Upper lobe of left lung (tissue), 4 donors: ENCODE results near the gene ATXN7L1.

Source experiments
- EP300 ChIP-seq, 4 donors: sonication (generic); formaldehyde crosslinking; IDR thresholded peaks; one replicate each; pipeline ENCODE4 v1.5.1; 2017; ENCODE audit warnings: antibody characterized with exemption in 4 of 4, control low read depth in 2 of 4
- POLR2AphosphoS5 ChIP-seq, 2 donors: sonication (generic); formaldehyde crosslinking; IDR thresholded peaks; one replicate each; pipeline ENCODE4 v1.5.1; 2017; ENCODE audit warnings: antibody characterized with exemption in 2 of 2
- TF ChIP-seq, protein P1 (sequence below), 6 experiments: fragments of 450-650 bp in 4 of 6; fragments of 200-600 bp in 2 of 6; sonication (generic) in 2 of 6; IDR thresholded peaks; one replicate each; pipeline ENCODE4 v1.5.1; 2016 to 2019; ENCODE audit warnings: antibody characterized with exemption in 6 of 6

DNA sequence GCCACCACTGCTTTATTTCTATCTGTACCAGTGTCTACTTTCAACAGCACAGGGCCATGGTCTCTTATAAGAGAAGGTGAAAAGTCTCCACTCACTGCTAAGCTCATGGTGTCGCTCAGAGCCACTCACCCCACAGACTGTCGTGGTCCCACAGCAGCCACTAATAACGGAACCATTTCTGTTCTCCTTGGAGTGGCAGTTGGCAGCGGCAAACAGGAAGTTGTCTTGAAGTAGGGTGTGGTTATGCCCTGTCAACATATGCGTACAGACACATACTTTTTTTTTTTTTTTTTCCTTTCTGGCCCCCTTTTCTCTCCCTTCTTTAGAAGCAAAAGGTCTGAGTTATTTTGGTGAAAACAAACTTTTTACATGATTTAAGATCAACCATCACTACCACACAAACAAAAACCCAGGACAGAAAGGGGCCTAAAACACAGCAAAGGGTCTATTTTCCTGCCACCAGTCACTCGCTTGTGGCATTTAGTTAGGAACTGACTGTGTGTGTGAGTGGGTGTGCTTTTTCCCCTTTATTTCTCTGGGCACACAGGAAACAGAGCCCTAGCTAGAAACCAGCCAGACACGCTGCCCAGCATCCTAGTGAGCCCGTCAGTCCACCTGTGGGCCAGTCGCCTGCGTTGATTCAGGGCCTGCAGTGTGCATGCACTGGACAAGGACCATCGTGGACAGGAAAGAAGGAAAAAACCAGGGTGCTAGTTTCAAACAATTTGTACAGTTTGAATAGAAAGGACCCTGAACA is 198.4 kb downstream of the ATXN7L1 start:
- TF ChIP-seq, protein P1, sequence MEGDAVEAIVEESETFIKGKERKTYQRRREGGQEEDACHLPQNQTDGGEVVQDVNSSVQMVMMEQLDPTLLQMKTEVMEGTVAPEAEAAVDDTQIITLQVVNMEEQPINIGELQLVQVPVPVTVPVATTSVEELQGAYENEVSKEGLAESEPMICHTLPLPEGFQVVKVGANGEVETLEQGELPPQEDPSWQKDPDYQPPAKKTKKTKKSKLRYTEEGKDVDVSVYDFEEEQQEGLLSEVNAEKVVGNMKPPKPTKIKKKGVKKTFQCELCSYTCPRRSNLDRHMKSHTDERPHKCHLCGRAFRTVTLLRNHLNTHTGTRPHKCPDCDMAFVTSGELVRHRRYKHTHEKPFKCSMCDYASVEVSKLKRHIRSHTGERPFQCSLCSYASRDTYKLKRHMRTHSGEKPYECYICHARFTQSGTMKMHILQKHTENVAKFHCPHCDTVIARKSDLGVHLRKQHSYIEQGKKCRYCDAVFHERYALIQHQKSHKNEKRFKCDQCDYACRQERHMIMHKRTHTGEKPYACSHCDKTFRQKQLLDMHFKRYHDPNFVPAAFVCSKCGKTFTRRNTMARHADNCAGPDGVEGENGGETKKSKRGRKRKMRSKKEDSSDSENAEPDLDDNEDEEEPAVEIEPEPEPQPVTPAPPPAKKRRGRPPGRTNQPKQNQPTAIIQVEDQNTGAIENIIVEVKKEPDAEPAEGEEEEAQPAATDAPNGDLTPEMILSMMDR (IDR thresholded peaks at IDR 0.05) = no peak
- TF ChIP-seq POLR2AphosphoS5 (IDR thresholded peaks at IDR 0.05) (peak in 1 of 2 donors; percentile 58), EP300 (IDR thresholded peaks at IDR 0.05) (no peak)
